ENCODE results near the gene OGFR. TPM values are rescaled to one million over a fixed set of nuclear protein-coding genes. Genes with fewer than 3 reads are reported as not detected.

The OGFR gene
- total RNA-seq, 1 experiment from 2014 or later: 73.6 TPM

- intact Hi-C loops (cut with micrococcal nuclease): no loop called here
- Histone ChIP-seq H3K27me3 (ENCODE audit: insufficient read depth, low read length) (no peaks in the 10 kb centered on the region), H3K4me1 (ENCODE audit: control insufficient read depth in 1 of 2, insufficient read depth in 2 of 2, low read length in 2 of 2) (peaks cover 21 to 60% of the 10 kb centered on the region in 2 experiments; a peak in 3 of 4 replicates), H4K20me1 (ENCODE audit: insufficient read depth) (no peaks in the 10 kb centered on the region), H3K4me3 (replicated peaks in 1 of 2; ENCODE audit: low read depth in 1 of 2, low read length in 2 of 2) (no peak overlapping the region), H3K9me2 (ENCODE audit: insufficient read depth) (no peaks in the 10 kb centered on the region), H3K36me3 (ENCODE audit: control insufficient read depth in 1 of 2, insufficient read depth in 2 of 2, low read length in 2 of 2) (no peaks in the 10 kb centered on the region), H3K9me3 (ENCODE audit: control insufficient read depth in 1 of 2, insufficient read depth in 1 of 2, low read depth in 1 of 2, low read length in 2 of 2) (no peaks in the 10 kb centered on the region), H3K79me2 (ENCODE audit: insufficient read depth, low read length) (peaks cover 6% of the 10 kb centered on the region; the same call in 1 of the 2 replicates), H3K27ac (ENCODE audit: low read depth, low read length) (no peak overlapping the region), H3K9ac (ENCODE audit: low read length) (no peak overlapping the region), H3K4me2 (ENCODE audit: low read length) (no peak overlapping the region), H2AFZ (ENCODE audit: low read depth, low read length, poor library complexity, severe bottlenecking) (no peak overlapping the region)
- ATAC-seq (no peak), DNase-seq (ENCODE audit: low read depth, low spot score) (no peak)
- no TSS peak for BruUV-seq (replicated peaks)
- TF ChIP-seq POLR2AphosphoS5 (IDR thresholded peaks at IDR 0.05; ENCODE audit: low read depth, low read length): no peak
- no peak for TF ChIP-seq CEBPB (IDR thresholded peaks at IDR 0.05; ENCODE audit: low read depth)
- TF ChIP-seq EZH2 (IDR thresholded peaks at IDR 0.05): no peak
- no peak for TF ChIP-seq SP1 (IDR thresholded peaks at IDR 0.05; ENCODE audit: low read depth)
- TF ChIP-seq JUND (IDR thresholded peaks at IDR 0.05): no peak
- TF ChIP-seq ATF3 (IDR thresholded peaks at IDR 0.05): no peak
- TF ChIP-seq EZH2phosphoT487 (IDR thresholded peaks at IDR 0.05; ENCODE audit: borderline replicate concordance): no peak
- no peak for TF ChIP-seq SRF (IDR thresholded peaks at IDR 0.05; ENCODE audit: low read depth)
- no peak for TF ChIP-seq FOSL1 (IDR thresholded peaks at IDR 0.05; ENCODE audit: low read depth)
- no peak for TF ChIP-seq MAX (IDR thresholded peaks at IDR 0.05)
- no peak for TF ChIP-seq RAD21 (IDR thresholded peaks at IDR 0.05; ENCODE audit: low read depth)
- no peak for TF ChIP-seq CTCF (IDR thresholded peaks at IDR 0.05 in 2 of 3, conservative IDR thresholded peaks at IDR 0.05 in 1 of 3; ENCODE audit: borderline replicate concordance in 1 of 3, insufficient read depth in 1 of 3, low read depth in 2 of 3, low read length in 2 of 3)
- no peak for TF ChIP-seq YY1 (IDR thresholded peaks at IDR 0.05; ENCODE audit: extremely low read depth, insufficient replicate concordance, low read depth, low read length)
- TF ChIP-seq EGR1 (IDR thresholded peaks at IDR 0.05; ENCODE audit: low read depth): no peak
- no peak for TF ChIP-seq SIN3A (IDR thresholded peaks at IDR 0.05; ENCODE audit: low read depth)
- no peak for TF ChIP-seq TCF7L2 (IDR thresholded peaks at IDR 0.05; ENCODE audit: borderline replicate concordance, extremely low read depth, insufficient read depth, insufficient read length)
- TF ChIP-seq ZNF274 (IDR thresholded peaks at IDR 0.05; ENCODE audit: low read depth, low read length): no peak
- no peak for TF ChIP-seq REST (IDR thresholded peaks at IDR 0.05; ENCODE audit: low read depth)
- TF ChIP-seq CBX3 (IDR thresholded peaks at IDR 0.05; ENCODE audit: low read depth): no peak
- ChIA-PET CTCF (interaction anchor here (1.2 kb wide), 1 partner anchor 12 kb away, joined by 7 read pairs; no protein-coding TSS in a partner anchor), RAD21 (ENCODE audit: low non-redundant PET in 1 of 2, low total read pairs in 2 of 2, uncharacterized antibody in 2 of 2, unreplicated experiment in 2 of 2) (no interaction called here), POLR2A (interaction anchor here (0.6 to 1.1 kb wide), 2 partner anchors 15 to 29 kb away, joined by 3 to 5 read pairs; no protein-coding TSS in a partner anchor)
Measured at GRCh38 chr20:62779417-62779685, 25.3 kb upstream of the OGFR start.

Measured in HCT116 (cell line).